GM19099 (cell line): ENCODE data around the gene PRICKLE4.
A peak's percentile ranks its signal among the peaks of the same experiment; 100 is the strongest.

Experiments used
- POLR2A ChIP-seq: IDR thresholded peaks from 3 replicates; pipeline ENCODE4 v1.6.1; 2011; ENCODE audit warnings: low read depth; ENCODE audit not compliant: insufficient read length; ENCODE audit errors: extremely low read depth

PRICKLE4 gene, protein sequence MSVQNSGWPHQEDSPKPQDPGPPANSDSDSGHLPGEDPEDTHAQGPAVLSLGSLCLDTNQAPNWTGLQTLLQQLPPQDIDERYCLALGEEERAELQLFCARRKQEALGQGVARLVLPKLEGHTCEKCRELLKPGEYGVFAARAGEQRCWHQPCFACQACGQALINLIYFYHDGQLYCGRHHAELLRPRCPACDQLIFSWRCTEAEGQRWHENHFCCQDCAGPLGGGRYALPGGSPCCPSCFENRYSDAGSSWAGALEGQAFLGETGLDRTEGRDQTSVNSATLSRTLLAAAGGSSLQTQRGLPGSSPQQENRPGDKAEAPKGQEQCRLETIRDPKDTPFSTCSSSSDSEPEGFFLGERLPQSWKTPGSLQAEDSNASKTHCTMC

DNA sequence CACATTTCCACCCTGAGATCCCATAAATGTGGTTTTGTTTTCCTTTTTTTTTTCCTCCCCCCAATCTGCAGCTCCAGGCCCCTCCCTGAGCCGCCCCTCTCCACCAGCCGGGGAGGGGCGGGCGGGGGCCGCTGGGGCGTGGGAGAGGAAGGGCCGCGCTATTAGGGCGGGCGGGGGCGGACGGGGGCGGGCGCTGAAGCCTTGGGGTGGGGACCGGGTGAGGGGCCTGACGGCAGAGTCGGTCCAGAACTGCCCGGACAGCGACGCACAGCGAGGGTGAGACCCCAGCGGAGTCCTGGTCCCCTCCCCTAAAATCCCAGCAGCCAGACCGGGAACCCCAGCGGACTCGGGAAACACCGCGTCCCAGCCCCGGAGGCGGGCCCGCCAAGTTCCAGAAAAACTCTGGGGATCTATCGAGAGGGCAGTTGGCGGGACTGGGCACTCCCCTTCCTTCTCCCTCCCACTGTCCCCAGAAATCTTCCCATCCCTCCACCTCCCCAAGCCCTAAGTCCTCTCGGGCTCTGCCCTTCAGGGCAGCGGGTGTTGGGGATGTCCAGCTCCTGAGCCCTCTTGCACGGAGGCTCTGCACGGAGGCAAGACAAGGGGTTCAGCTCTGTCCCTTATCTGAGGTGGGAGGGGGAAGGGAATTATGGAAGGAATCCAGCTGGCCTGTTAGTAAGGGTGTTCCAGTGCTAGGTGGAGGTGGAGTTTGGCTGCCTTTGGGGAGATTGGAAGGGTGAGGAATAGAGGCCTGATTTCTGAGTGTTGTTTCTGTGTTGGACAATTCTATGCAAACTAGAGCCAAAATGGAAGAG is at the start of gene PRICKLE4:
Gene PRICKLE4, plus strand, starts transcription at position 232 of the 815 bp plus-strand sequence. CDS start 2,692 bp downstream, outside the sequence.
- TF ChIP-seq POLR2A = no peak

- no peak for TF ChIP-seq POLR2A
Observed at GRCh38 chr6:41731561-41732086, 49.0 kb upstream of the PRICKLE4 start.

DNA sequence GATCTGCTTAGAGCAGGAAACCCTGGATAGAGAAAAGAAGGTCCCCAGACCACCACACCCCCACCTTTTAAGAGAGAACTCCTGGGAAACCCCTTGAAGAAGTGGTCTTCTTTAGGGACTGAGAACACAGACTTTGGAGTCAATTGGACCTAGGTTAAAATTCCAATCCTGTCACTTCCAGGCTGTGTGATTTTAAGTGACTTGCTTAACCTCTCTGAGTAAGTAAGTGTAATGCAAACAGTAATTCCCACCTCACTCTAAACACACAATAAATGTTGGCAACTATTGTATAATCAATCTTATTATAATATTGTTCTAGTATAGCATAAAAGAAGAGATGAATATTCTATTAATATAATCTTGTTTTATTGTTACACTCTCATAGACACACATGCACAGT is 48.4 kb upstream of the PRICKLE4 start:
- no peak for TF ChIP-seq POLR2A

GRCh38 chr6:41732591-41733359 is 47.8 kb upstream of the PRICKLE4 start:
- TF ChIP-seq POLR2A = peak; percentile 60

GRCh38 chr6:41733360-41733706 is 47.2 kb upstream of the PRICKLE4 start:
- TF ChIP-seq POLR2A = no peak

- peak; percentile 67 for TF ChIP-seq POLR2A
Observed at GRCh38 chr6:41733707-41734665, 46.6 kb upstream of the PRICKLE4 start.

GRCh38 chr6:41734666-41735426 is 45.7 kb upstream of the PRICKLE4 start:
- TF ChIP-seq POLR2A = no peak

GRCh38 chr6:41735427-41736185 is 45.0 kb upstream of the PRICKLE4 start, which contains the start of gene TFEB:
Gene TFEB (minus strand): TSS chr6:41735608. CDS start chr6:41691213, 44,395 bp downstream.
- TF ChIP-seq POLR2A = peak; percentile 43

GRCh38 chr6:41736186-41736733 is 44.3 kb upstream of the PRICKLE4 start:
- no peak for TF ChIP-seq POLR2A

DNA sequence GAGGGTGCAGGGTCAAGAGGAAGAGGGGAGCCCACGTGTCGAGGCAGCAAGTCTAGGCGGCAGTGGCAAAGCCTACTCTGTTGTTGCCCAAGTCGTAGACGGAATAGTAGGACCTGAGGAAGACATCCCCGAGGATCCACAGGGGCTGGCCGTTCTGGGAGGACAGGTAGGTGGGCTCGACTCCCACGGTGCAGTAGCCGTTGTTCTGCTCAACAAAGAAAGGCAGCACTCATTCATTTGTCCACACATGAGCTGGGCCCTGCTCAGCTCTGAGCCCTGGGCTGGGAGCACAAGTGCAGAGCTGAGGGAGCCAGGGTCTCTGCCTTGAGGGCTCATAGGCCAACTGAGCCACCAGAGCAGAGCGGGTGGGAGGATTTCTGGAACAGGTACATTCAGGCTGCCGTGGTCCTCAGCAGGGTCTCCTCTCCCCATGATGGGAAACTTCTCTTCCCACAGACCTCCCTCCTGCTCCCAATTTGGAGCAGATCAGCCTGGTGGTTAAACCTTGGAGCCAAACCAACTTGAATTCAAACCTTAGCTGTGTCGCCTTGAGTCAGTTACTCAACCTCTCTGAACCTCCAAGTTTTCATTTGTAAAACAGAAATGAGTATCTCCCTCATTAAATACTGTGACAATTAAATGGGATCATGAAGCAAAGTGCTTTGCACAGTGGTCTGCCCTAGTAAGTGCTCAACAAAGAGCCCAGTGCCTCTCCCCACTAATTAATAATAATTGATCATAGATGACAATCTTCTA is 43.6 kb upstream of the PRICKLE4 start:
- no peak for TF ChIP-seq POLR2A

- no peak for TF ChIP-seq POLR2A
Observed at GRCh38 chr6:41737591-41738130, 42.9 kb upstream of the PRICKLE4 start.
